ENCODE data around the gene GABBR1.

GABBR1 gene

GRCh38 chr6:29649701-29650673 lies 17.0 kb upstream of the GABBR1 start:
- DNase-seq (ENCODE audit: low read depth in 1 of 2, low spot score in 1 of 2) = peak; percentile 82 to 99
- in situ Hi-C loops (cut with HindIII; ENCODE audit: low pct_unique_long_range_greater_than_20kb, low sequenced_read_pairs) = no loop called here
- no peak for TF ChIP-seq JUND (IDR thresholded peaks at IDR 0.05; ENCODE audit: low read depth)

DNA sequence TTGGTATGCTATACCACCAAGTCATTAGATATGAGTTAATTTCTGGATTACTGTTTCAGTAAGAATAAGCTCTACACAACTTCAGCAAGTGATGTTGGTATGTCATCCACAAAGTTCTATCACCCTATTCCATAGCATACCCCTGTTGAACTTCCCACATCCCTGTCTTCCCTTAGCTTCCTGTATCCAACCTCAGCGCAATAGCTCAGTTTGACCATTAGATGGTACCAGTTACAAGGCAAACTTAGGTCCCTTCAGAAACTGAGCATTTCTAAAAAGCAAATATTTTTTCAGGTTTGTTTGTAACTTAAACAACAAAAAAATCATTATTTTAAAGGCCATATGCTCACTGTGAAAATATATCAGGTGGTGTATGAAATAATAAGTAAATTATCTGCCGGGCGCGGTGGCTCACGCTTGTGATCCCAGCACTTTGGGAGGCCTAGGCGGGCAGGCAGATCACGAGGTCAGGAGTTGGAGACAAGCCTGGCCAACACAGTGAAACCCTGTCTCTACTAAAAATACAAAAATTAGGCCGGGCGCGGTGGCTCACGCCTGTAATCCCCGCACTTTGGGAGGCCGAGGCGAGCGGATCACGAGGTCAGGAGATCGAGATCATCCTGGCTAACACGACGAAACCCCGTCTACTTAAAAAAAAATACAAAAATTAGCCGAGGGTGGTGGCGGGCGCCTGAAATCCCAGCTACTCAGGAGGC lies 15.1 kb upstream of the GABBR1 start:
- TF ChIP-seq JUND (IDR thresholded peaks at IDR 0.05; ENCODE audit: low read depth) = no peak
- in situ Hi-C loops (cut with HindIII; ENCODE audit: low pct_unique_long_range_greater_than_20kb, low sequenced_read_pairs) = no loop called here

GRCh38 chr6:29641430-29642148 lies 8.6 kb upstream of the GABBR1 start:
- TF ChIP-seq JUND (IDR thresholded peaks at IDR 0.05; ENCODE audit: low read depth) = no peak
- in situ Hi-C loops (cut with HindIII; ENCODE audit: low pct_unique_long_range_greater_than_20kb, low sequenced_read_pairs) = no loop called here
- no peak for DNase-seq (ENCODE audit: low read depth in 1 of 2, low spot score in 1 of 2)

More for the DNA sequence above, 15.1 kb upstream of the GABBR1 start:
- peak in 1 of 2 experiments; percentile 61 for DNase-seq (ENCODE audit: low read depth in 1 of 2, low spot score in 1 of 2)

GRCh38 chr6:29637247-29637646 lies 4.3 kb upstream of the GABBR1 start:
- in situ Hi-C loops (cut with HindIII; ENCODE audit: low pct_unique_long_range_greater_than_20kb, low sequenced_read_pairs) = no loop called here
- DNase-seq (ENCODE audit: low read depth in 1 of 2, low spot score in 1 of 2) = no peak
- TF ChIP-seq JUND (IDR thresholded peaks at IDR 0.05; ENCODE audit: low read depth) = no peak

GRCh38 chr6:29633534-29633905 lies 537 bp upstream of the GABBR1 start:
- in situ Hi-C loops (cut with HindIII; ENCODE audit: low pct_unique_long_range_greater_than_20kb, low sequenced_read_pairs) = no loop called here
- DNase-seq (ENCODE audit: low read depth in 1 of 2, low spot score in 1 of 2) = peak in 1 of 2 experiments; percentile 42

DNA sequence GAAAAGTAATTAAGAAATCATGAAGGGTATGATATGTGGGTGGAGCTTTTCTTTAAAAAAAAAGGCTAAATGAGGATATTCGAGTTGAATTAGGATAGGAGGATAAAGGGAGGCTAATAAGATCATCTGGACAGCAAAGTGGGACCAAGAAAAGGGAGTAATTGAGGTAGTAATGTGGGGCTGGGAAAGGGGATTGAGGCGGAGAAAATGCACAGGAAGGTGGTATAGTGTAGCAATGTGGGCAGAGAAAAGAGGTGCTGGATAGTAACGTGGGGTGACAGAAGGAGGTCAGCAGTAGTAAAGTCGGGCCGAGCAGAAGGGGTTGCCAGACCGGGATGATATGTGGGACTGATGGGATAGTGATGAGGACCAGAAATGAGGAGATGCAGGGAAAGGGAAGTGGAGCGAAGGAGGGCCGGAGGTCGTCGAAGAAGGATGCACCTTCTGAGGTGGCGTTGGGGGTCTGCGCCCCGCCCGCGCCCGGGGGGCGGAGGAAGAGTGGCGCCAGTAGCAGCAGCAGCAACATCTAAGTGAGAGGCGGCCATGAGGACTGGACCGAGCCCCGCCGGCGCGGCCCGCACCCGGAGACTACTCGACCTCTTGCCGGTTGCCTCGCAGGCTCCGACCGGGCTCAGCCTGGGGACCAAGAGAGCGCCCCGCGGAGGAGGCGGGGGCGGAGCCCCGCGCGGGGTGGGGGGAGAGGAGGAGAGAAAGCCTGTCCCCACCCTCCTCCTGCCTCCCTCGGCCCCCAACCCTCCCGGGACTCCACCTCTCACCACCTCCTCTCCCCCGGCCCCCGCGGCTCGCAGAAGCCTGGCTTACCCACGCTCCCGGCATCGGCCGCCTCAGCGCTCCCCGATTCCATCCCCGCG lies 887 bp downstream of the GABBR1 start:
- DNase-seq (ENCODE audit: low read depth in 1 of 2, low spot score in 1 of 2) = peak; percentile 70 to 72
- TF ChIP-seq JUND (IDR thresholded peaks at IDR 0.05; ENCODE audit: low read depth) = no peak
- in situ Hi-C loops (cut with HindIII; ENCODE audit: low pct_unique_long_range_greater_than_20kb, low sequenced_read_pairs) = no loop called here

More at GRCh38 chr6:29633534-29633905, 537 bp upstream of the GABBR1 start:
- TF ChIP-seq JUND (IDR thresholded peaks at IDR 0.05; ENCODE audit: low read depth) = no peak

DNA sequence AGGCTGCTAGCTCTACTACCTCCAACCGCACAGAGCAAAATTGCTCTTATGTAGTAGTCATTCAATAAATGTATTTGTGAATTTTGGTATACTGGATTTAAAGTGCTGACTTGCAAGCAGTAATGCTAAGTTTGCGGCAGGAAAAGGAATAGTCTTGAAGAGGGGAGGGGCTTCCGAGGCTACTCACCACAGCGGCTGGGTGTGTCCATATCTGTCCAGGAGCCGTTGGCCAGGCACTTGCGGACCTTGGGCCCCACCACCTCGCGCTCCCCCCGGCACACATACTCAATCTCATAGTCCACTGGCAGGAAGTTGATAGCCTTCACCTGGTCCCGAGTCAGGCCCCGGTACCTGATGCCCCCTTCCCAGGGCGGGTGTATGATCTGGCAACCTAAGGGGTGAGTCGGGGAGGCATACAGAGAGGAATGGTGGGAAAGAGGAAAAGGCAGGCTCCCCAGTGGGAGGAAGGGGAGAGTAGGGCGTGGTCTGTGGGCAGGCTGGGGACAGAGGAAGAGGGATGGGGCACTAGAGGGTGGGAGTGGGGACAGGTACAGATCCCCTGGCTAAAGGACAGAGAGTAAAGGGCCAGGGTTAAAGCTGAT lies 1.7 kb downstream of the GABBR1 start:
- in situ Hi-C loops (cut with HindIII; ENCODE audit: low pct_unique_long_range_greater_than_20kb, low sequenced_read_pairs) = no loop called here
- TF ChIP-seq JUND (IDR thresholded peaks at IDR 0.05; ENCODE audit: low read depth) = no peak
- DNase-seq (ENCODE audit: low read depth in 1 of 2, low spot score in 1 of 2) = no peak

DNA sequence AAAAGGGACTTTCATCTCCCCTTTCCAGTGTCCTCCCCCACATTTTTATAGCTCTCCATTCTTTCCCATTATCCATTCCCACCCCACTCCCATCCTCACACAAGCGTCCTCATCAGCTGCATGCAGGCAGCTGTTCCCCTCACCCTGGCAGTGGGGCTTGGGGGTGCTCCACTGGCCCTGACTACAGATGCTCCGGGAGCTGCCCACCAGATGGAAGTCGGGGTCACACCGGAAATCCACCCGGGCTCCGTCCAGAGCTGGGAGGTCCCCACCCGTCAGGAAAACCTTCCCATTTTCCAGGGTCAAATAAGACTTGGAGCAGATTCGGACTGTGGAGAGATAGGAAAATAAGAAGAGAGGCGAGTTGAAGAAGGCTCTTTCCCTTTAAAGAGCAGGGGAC lies 2.7 kb downstream of the GABBR1 start:
- DNase-seq (ENCODE audit: low read depth in 1 of 2, low spot score in 1 of 2) = no peak
- no peak for TF ChIP-seq JUND (IDR thresholded peaks at IDR 0.05; ENCODE audit: low read depth)
- in situ Hi-C loops (cut with HindIII; ENCODE audit: low pct_unique_long_range_greater_than_20kb, low sequenced_read_pairs) = no loop called here

GRCh38 chr6:29629571-29629970 lies 3.4 kb downstream of the GABBR1 start:
- TF ChIP-seq JUND (IDR thresholded peaks at IDR 0.05; ENCODE audit: low read depth) = no peak
- in situ Hi-C loops (cut with HindIII; ENCODE audit: low pct_unique_long_range_greater_than_20kb, low sequenced_read_pairs) = no loop called here
- no peak for DNase-seq (ENCODE audit: low read depth in 1 of 2, low spot score in 1 of 2)

DNA sequence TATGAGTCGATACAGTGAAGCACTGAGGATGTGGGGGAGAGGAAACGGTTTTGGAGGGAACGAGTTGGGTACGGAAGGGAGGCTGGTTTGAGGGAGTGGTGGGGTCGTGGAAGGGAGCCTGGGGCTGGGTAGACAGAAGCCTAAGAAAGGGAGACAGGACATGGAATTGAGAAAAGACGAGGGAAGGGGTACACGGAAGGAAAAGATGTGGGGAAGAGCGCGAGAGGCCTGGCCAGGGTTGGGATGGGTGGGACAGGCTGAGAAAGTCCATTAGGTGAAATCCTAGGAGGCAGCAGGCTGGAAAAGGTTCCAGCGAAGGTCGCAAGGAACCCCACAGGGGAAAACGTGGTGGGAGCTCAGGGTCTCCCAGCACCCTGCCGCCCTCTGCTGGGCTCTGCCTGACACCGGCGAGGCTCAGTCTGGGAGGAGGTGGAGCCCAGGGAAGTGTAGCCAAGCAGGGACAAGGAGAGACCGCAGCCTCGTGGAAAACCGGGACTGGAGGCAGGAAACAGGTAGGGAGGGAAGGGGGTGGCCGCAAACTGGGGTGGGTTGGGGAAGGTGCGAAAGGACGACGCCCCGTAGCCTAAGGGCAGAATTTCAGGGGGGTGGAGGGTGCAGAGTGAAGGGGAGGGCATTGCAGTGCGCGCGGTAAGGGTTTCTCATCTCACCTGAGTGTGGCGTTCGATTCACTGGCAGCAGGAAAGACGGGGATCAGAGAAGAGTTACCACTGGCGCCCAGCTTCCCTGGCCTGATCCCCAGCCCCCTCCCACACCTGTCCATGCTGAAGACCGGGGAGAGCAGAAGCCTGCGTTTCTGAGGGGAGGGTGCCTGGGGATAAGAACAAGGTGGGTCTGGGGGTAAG lies 4.3 kb downstream of the GABBR1 start:
- no peak for TF ChIP-seq JUND (IDR thresholded peaks at IDR 0.05; ENCODE audit: low read depth)
- DNase-seq (ENCODE audit: low read depth in 1 of 2, low spot score in 1 of 2) = peak; percentile 83 to 93
- in situ Hi-C loops (cut with HindIII; ENCODE audit: low pct_unique_long_range_greater_than_20kb, low sequenced_read_pairs) = no loop called here

Measured in T47D (cell line).